Activated CD8-positive, alpha-beta memory T cell treated with anti-CD3 and anti-CD28 coated beads, Interleukin-2, amount 50 U/mL, for 48 hours (primary cell): ENCODE data around the gene AQP6.

Experiments
- DNase-seq: peaks from one replicate; pipeline ENCODE4 v3.0.0-alpha.2; 2020

Gene AQP6

DNA sequence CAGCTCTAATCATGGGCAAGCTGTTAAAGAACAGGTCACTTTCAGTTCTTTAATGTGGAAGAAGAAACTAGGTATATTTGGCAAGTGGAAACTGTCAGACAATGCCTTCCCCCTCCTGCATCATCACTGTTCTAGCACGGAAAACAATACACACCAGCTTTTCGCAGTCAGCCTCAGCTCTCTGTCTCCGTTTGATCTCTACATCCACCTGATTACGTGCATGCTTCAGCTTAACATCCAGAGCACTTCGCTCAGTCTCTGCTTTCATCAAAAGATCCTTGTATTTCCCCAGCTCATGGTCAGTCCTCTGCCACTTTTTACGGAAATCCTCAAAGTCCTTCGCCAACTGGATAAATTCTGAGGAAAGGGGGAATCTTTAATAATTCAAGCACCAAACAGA, 33.5 kb downstream of the AQP6 start:
- DNase-seq, result no peak

DNA sequence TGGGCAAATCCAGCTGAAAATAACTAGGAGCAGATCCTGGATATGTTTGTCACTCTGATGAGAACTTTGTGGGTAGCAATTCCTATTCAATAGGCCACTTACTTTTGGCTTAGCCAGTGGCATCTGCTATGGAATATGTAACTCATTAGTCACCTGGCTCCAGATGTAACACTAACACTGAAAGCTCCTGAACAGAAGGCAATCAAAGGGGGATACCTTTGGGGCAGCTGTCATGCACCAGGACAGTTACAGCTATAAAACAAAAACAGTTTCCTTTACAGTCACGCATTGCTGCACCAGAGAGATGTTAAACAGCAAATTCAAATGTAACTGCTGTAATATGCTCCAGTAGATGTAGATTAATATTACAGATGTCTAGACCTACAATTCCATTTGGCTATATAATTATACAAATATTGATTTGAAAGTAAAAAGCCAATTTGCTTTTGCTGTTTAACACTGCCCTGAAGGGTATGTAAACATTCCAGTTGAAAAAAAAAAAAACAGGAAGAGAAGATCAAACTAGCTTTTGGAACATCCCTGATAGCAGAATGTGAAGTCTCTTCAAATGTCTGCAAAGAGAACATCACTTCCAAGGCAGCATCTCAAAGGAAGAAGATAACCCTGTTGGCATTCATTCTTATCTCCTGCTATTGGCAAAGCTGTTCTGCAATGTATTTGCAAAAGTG, 34.2 kb downstream of the AQP6 start:
- DNase-seq, result no peak

DNA sequence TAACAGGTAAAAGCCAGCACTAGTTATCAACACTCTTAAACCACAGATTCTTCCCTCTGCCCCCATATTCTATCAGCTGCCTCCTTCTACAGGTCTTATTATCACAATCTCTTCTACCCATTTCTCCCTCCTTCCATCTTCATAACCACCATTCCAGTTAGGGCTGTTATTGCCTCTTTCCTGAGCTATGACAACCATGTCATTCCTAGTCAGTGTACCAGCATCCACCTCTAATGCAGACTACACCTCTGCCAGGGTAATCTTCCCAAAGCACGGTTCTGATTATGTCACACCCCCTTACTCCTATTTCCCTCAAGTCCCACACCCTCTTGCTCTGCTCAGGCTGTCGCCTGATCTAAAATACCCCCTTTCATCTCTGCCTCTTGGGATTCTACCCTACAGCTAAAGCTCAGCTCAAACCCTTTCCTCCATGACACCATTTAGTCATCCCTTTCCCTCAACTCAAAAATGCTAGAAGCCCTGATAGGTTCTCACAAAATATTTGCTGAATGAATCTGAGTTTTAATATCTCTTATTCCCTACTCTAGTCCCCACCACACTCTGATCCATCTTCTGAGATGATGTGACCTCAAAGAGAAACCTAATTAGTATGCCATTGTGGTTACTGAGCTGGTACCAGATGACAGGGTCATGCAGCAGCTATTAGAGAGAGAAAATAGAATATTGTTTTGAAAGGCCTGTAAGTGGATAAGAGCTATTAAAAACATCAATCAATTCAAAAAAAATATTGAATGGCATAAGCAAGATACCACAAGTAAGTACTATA, 40.8 kb downstream of the AQP6 start:
- no peak for DNase-seq

DNA sequence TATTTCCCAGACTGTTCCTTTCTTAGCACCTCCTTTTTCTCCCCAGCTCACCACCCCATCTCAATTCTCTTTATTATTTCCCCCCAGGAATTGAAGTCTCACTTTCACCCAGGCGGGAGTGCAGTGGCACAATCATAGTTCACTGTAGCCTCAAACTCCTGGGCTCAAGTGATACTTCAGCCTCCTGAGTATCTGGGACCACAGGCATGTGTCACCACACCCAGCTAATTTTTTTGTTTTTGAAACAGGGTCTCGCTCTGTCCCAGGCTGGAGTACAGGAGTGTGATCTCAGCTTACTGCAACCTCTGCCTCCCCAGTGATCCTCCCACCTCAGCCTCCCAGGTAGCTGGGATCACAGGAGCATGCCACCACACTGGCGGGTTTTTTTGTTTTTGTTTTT, 41.6 kb downstream of the AQP6 start:
- no peak for DNase-seq

DNA sequence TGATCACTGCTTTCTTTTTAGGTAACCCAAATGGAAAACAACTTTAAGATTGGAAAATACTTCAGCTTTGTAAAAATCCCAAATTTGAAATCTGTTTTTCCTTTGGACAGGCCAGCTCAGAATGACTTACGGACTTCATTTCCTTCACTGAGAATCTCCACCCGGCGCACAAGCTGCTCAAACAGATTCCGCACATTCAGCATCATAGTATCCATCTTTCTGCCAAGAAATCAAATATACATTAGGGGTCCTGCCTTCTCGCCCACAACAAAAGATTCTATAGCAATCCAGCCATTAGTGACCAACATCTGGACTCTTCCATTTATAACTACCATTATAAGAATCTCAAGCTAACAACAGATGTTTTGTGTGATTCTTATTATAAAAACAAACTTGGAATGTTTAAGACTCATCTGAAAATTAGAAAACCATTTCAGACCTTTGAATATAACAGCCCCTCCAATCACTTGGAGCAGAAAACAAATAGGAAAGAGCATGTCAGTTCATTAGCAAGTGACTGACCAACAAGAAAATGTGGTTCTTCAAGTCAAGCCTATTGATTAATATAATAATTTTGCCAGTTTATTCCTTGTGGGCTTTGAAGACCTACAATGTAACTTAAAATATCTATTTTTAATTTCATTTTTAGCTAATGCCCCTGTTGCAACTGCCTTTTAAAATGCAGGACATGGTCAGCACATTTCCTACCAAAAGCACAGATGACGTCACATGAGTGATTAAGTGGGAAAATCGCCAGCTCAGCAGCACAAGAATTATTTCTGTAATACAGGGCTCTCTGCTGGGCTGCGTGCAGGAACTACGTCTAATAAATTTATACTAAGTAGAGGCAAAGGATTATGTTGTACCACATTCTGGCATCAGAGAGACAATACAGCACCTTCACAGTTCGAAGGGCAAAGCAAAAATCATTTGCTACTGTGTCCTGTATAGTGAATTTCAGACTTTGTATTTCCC, 44.0 kb downstream of the AQP6 start:
- no peak for DNase-seq

DNA sequence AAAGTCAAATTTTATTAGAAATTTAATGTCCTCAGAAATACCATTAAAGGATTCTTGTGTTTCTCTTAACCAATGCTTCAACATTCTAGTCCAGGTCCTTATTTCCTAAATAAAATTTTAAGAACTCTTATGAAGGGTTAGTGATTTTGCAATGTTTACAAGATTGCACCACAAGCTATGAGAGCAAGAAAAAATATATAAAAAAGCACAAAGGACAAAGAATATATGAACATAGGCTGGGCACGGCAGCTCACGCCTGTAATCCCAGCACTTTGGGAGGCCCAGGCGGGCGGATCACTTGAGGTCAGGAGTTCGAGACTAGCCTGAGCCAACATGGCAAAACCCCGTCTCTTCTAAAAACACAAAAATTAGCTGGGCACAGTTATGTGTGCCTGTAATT, 44.9 kb downstream of the AQP6 start:
- DNase-seq, result no peak

DNA sequence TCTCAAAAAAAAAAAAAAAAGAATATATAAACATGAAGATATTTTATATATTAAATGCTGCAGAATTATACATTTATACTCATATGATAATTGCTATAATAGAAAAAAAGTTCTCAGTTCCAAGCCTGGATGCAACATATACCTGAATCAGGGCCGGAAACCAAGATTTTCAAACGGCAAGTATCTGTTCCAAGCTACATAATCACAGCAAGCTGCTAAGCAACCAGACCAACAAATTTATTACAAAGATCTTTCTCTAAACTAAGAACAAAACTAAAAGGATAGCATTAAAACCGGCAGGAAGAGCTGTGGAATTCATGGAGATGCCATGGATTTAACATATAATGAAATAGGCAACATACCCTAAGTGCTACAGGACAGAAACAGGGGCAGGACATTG, 45.4 kb downstream of the AQP6 start:
- DNase-seq, result no peak

DNA sequence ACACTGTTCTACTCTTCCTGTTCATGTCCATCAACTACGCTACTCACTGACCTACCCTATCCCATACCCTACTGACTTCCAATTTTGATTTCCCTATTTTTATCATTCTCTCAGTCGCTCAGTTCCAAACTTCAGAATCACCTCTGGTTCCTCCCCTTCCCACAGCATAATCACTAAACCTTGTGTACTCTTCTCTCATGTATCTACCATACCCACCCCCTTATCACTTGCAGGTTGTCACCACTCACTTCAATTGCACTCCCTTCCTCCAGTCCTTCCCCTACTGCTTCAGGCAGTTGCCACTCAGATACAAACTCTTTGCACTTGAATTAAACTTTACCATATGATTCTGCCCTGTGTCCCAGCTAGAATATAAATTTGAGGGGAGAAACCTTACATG, 46.2 kb downstream of the AQP6 start:
- no peak for DNase-seq

DNA sequence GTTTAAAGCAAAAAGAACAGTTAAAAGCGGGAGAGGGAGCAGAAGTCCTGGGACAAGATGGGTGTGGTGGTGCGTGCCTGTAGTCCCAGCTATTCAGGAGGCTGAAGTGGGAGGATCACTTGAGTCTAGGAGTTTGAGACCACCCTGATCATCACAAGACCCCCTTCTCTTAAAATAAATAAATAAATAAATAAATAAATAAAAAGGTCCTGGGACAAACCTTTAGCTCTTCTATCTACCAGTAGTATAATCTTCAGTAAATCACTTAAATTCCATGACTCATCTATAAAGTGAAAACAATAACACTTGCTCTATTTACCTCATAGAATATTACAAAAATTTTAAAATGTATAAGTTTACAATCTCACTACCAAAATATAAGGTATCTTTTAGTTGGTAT, 46.8 kb downstream of the AQP6 start:
- no peak for DNase-seq

DNA sequence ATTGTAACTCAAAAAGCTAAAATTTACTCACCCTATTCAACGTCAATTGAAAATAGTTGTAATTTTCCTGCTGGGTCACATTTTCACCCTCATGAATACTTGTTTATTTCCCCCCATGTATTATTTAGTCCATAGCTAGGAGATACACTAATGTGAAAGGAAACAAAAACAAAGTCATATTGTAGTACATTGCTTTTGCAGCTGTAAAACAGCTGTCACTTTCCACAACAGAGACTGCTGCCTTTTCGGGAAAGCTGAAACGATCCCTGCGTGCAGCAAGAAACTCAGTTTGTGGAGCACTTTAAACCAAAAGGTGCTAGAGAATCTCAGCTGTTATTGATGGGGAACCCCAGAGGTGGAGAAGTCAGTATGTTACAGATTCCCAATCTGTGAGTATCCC, 48.3 kb downstream of the AQP6 start:
- DNase-seq, result no peak

DNA sequence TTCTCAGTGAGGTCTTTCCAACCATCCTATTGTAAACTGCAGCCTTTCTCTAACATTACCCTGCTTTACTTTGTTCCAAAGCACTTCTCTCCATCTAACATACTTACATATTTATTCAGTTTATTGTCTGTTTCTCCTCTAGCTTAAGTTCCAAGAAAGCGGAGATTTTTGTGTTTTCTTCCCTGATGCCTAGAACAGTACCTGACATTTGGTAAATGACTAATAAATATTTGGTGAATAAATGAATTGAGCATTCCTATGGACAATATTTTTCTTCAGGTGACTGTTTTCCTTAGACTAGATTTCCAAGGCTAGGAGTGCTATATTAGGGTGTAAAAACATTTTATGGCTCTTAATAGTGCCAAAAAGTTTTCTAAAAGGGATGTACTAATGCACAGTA, 50.2 kb downstream of the AQP6 start:
- no peak for DNase-seq

DNA sequence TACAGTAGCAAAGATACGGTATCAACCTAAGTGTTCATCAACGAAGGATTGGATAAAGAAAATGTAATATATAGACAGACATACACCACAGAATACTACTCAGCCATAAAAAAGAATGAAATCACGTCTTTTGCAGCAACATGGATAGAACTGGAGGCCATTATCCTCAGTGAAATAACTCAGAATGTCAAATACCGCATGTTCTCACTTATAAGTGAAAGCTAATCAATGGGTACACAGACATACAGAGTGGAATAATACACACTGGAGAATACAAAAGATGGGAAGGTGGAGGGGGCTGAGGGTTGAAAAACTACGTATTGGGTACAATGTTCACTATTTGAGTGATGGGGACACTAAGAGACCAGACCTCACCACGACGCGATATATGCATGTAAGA, 51.5 kb downstream of the AQP6 start:
- no peak for DNase-seq

DNA sequence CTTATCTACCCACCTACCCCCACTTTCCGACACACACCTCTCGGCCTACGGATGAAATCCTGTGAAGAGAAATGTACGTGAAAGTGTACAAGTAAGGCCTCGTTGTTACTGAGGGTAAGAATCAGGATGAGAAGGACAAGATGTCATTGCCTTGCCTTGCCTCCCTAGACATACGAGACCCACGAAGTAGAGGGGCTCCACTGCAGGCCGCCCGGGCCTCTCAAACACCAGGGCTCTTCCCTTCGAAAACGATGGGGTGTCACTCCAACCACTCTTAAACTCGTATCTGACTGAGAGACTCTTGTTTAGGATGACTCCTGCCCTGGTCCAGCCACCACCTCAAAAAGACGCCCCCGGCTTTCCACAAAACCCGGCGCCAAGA, 52.0 kb downstream of the AQP6 start:
- no peak for DNase-seq

DNA sequence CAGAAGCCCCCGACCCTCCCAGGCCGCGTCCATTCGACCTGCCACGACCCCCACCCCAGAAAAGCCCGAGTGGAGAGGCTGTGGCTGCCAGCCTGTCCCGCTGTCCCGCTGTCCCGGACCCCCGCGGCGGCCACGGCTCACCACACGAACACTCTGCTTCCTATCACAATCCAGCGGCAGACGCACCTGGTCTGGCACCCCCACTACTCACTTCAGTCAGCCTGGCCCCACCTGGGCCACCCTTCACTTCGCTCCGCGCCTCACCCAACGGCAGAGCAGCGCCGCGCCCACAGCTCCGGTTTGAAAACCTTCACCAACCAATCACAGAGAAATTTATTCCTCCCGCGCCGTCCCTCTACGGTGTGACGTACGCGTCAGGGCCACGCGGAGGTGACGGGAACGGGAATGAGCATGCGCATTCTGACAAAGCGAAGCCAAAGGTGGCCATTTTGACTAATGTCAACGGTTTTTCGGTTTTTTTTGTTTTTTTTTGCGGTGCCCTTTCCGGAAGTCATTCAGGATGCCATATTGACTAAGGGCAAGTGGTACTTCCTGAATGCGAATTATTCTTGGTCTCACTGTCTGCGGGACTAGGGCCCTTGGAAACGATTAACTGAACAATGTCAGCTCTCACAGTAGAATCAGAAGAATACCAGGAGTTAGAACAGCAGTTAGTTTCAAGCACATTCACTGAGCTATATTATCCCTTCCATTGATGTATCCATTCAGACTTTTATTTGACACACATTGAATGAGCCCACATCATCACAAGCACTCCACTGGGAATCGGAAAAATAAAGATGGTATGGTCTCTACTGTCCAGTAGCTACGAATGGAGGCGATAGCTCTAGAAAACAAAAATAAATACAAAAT, 52.7 kb downstream of the AQP6 start, which contains the start of gene RACGAP1:
RACGAP1 (minus strand) TSS at position 308 of the 873 bp plus-strand sequence. CDS start 8,779 bp downstream, outside the sequence.
- DNase-seq, result peak; percentile 93

DNA sequence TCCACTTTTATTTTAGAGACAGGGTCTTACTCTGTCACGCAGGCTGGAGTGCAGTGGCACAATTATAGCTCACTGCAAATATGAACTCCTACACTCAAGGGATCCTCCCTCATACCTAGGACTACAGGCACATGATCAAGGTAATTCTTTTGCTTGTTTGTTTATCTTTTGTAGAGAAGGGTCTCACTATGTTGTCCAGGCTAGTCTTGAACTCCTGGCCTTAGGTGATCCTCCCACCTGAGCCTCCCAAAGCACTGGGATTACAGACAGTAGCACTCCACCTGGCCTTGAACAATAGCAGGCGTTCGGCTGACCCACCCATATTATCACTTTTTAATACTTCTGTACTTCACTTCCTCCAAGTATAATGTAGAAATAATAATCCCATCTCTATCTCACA, 53.9 kb downstream of the AQP6 start:
- DNase-seq, result no peak
